Mesothelial cell of epicardium (in vitro differentiated cells): ENCODE measurements around the gene TACC2. TPM values are rescaled to one million over a fixed set of nuclear protein-coding genes. Genes with fewer than 3 reads are reported as not detected.

Experiments used
- DNase-seq, 2 experiments: peaks; one replicate each; pipeline ENCODE4 v3.0.0; 2021; ENCODE audit warnings: low spot score in 2 of 2; ENCODE audit not compliant: unreplicated experiment in 2 of 2
- H3K27ac Mint-ChIP-seq: 2 replicates; pipeline ENCODE4 v1.8.0; 2021; ENCODE audit warnings: mixed read lengths
- H3K27me3 Mint-ChIP-seq: 2 replicates; pipeline ENCODE4 v1.8.0; 2021; ENCODE audit warnings: low read depth, mixed read lengths
- H3K36me3 Mint-ChIP-seq: 2 replicates; pipeline ENCODE4 v1.8.0; 2021; ENCODE audit warnings: mixed read lengths
- H3K4me1 Mint-ChIP-seq: 2 replicates; pipeline ENCODE4 v1.8.0; 2021; ENCODE audit warnings: mixed read lengths
- H3K4me3 Mint-ChIP-seq: 2 replicates; pipeline ENCODE4 v1.8.0; 2021; ENCODE audit warnings: mild to moderate bottlenecking, moderate library complexity, mixed read lengths
- H3K9me3 Mint-ChIP-seq: 2 replicates; pipeline ENCODE4 v1.8.0; 2021; ENCODE audit warnings: mixed read lengths
- CTCF ChIP-seq: fragments of 200-600 bp; sonication (generic); IDR thresholded peaks from one replicate; pipeline ENCODE4 v1.5.0; 2021; ENCODE audit warnings: antibody characterized with exemption; ENCODE audit not compliant: unreplicated experiment
- total RNA-seq: library from RNA; stranded (reverse); gene quantifications from 3 replicates; pipeline ENCODE4 v1.2.1, GENCODE V29; 2021

Gene TACC2
- total RNA-seq, 1 donor from 2014 or later: 25.5 TPM

- Mint-ChIP-seq H3K4me1 (peaks cover 15% of the 10 kb centered on the region), H3K9me3 (no peaks in the 10 kb centered on the region), H3K4me3 (no peak within 1 kb of the TSS), H3K27ac (no peak within 1 kb of the TSS), H3K27me3 (no peaks in the 10 kb centered on the region), H3K36me3 (no peaks in the 10 kb centered on the region)
- no peak for TF ChIP-seq CTCF
- no peak for DNase-seq
These were observed 282.1 kb downstream of the TACC2 start, which contains the start of gene BTBD16 for GRCh38 chr10:122271076-122271475. BTBD16 (plus strand) TSS chr10:122271296; CDS start chr10:122275082, 3,786 bp downstream.

GRCh38 chr10:122273966-122274545 is 285.1 kb downstream of the TACC2 start:
- Mint-ChIP-seq H3K27ac (no peak overlapping the region), H3K36me3 (no peaks in the 10 kb centered on the region), H3K27me3 (no peaks in the 10 kb centered on the region), H3K4me3 (no peak overlapping the region), H3K9me3 (no peaks in the 10 kb centered on the region), H3K4me1 (peaks cover 4% of the 10 kb centered on the region)
- TF ChIP-seq CTCF: no peak
- no peak for DNase-seq

GRCh38 chr10:122276611-122277208 is 287.7 kb downstream of the TACC2 start:
- Mint-ChIP-seq H3K27me3 (peaks cover 6% of the 10 kb centered on the region), H3K4me3 (no peak overlapping the region)

GRCh38 chr10:122277526-122278136 is 288.7 kb downstream of the TACC2 start:
- H3K4me1 Mint-ChIP-seq: no peaks in the 10 kb centered on the region
- H3K27me3 Mint-ChIP-seq: peaks cover 11% of the 10 kb centered on the region
- no peak overlapping the region for H3K27ac Mint-ChIP-seq
- no peaks in the 10 kb centered on the region for H3K9me3 Mint-ChIP-seq
- no peaks in the 10 kb centered on the region for H3K36me3 Mint-ChIP-seq
- TF ChIP-seq CTCF: no peak
- no peak overlapping the region for H3K4me3 Mint-ChIP-seq
- DNase-seq: no peak

More at GRCh38 chr10:122276611-122277208, 287.7 kb downstream of the TACC2 start:
- TF ChIP-seq CTCF: no peak
- no peak for DNase-seq
- Mint-ChIP-seq H3K9me3 (no peaks in the 10 kb centered on the region), H3K36me3 (no peaks in the 10 kb centered on the region), H3K27ac (no peak overlapping the region), H3K4me1 (no peaks in the 10 kb centered on the region)

GRCh38 chr10:122279725-122280141 is 290.8 kb downstream of the TACC2 start:
- Mint-ChIP-seq H3K36me3 (no peaks in the 10 kb centered on the region), H3K4me1 (no peaks in the 10 kb centered on the region), H3K9me3 (no peaks in the 10 kb centered on the region), H3K4me3 (no peak overlapping the region), H3K27ac (no peak overlapping the region), H3K27me3 (peaks cover 11% of the 10 kb centered on the region)
- DNase-seq: peak in 1 of 2 experiments; percentile 52
- TF ChIP-seq CTCF: peak; percentile 41
